ENCODE results near the gene FBXW4.

DNA sequence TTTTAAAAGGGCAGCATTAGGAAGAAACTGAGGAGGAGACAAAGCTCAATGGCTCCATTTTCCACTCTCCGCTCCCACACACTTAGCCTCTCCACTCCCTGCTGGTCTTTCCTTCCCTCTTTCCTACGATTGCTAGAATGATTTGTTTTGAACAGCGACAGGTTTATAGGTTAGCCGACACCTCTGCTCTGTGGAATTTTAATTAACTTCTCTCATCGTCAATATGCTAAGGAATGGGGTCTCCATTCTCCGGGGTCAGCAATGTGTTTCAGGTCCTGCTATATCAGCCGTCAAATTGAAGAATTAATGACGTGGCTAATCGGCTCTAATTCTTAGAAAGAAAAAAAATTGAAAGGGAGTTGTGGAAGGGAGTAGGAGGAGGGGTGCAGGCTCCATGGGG is 28.9 kb downstream of the FBXW4 start:
- no peak for TF ChIP-seq CTCF (IDR thresholded peaks at IDR 0.05)
- TF ChIP-seq POLR2A (IDR thresholded peaks at IDR 0.05): no peak
